HG03095 (cell line): Measurements from ENCODE around the gene JSRP1.
"Not testable (repeated sequence)": the region's sequence is repeated elsewhere in the genome, so short reads cannot be mapped to it uniquely, and the experiment has no call there.

Experiments used
- ATAC-seq: cut with Tn5 transposase; IDR thresholded peaks from one replicate; pipeline ENCODE4 v1.9.1; 2021; ENCODE audit warnings: moderate library complexity; ENCODE audit not compliant: unreplicated experiment

The JSRP1 gene

GRCh38 chr19:2282862-2283237 is 26.6 kb upstream of the JSRP1 start:
- ATAC-seq, result no peak

GRCh38 chr19:2282062-2282861 is 26.0 kb upstream of the JSRP1 start, which contains the start of gene PEAK3:
TSS of gene PEAK3 (minus strand) at chr19:2282175. CDS start at chr19:2280931, 1,244 bp downstream.
- no peak for ATAC-seq

GRCh38 chr19:2281265-2282061 is 25.2 kb upstream of the JSRP1 start:
- not testable (repeated sequence) for ATAC-seq

GRCh38 chr19:2280633-2281264 is 24.5 kb upstream of the JSRP1 start:
- ATAC-seq, result no peak

- ATAC-seq, result no peak
Measured at GRCh38 chr19:2278459-2279158, 22.4 kb upstream of the JSRP1 start.

- ATAC-seq, result no peak
Measured at GRCh38 chr19:2277138-2277537, 20.9 kb upstream of the JSRP1 start.

GRCh38 chr19:2276429-2276986 is 20.3 kb upstream of the JSRP1 start:
- no peak for ATAC-seq

GRCh38 chr19:2275588-2276428 is 19.6 kb upstream of the JSRP1 start:
- ATAC-seq, result no peak

- ATAC-seq, result no peak
Measured at GRCh38 chr19:2274931-2275535, 18.8 kb upstream of the JSRP1 start.

- ATAC-seq, result no peak
Measured at GRCh38 chr19:2274185-2274711, 18.0 kb upstream of the JSRP1 start.

GRCh38 chr19:2273356-2274184 is 17.4 kb upstream of the JSRP1 start:
- ATAC-seq, result peak; percentile 30

- ATAC-seq, result no peak
Measured at GRCh38 chr19:2271234-2272103, 15.3 kb upstream of the JSRP1 start.

- no peak for ATAC-seq
Measured at GRCh38 chr19:2270423-2271233, 14.4 kb upstream of the JSRP1 start.

GRCh38 chr19:2270157-2270422 is 13.9 kb upstream of the JSRP1 start:
- ATAC-seq, result no peak

GRCh38 chr19:2269244-2270156 is 13.3 kb upstream of the JSRP1 start:
- peak; percentile 34 for ATAC-seq

GRCh38 chr19:2268861-2269243 is 12.6 kb upstream of the JSRP1 start:
- no peak for ATAC-seq
